Esophagus squamous epithelium (tissue), 5 donors: ENCODE data around the gene SDF4. TPM values are rescaled to one million over a fixed set of nuclear protein-coding genes. Genes with fewer than 3 reads are reported as not detected.
A peak's percentile ranks its signal among the peaks of the same experiment; 100 is the strongest.
"Not testable (repeated sequence)": the region's sequence is repeated elsewhere in the genome, so short reads cannot be mapped to it uniquely, and the experiment has no call there.

ENCODE experiments used
- DNase-seq: peaks from one replicate; lab custom pipeline; 2025; lab: John Stamatoyannopoulos, UW
- H3K27ac ChIP-seq, 4 donors: fragments of 200-600 bp; sonication (generic); one replicate each; pipeline ENCODE4 v1.5.1; 2016 to 2019; ENCODE audit warnings: mild to moderate bottlenecking in 1 of 4
- H3K27me3 ChIP-seq, 4 donors: fragments of 200-600 bp; sonication (generic); 1 replicate in 3 of 4; 2 replicates in 1 of 4; pipeline versions ENCODE4 v1.5.1 to v1.6.0; 2017 to 2021; ENCODE audit warnings: antibody characterized with exemption in 1 of 4
- H3K36me3 ChIP-seq, 3 donors: fragments of 200-600 bp; sonication (generic); one replicate each; pipeline ENCODE4 v1.5.1; 2016 to 2019
- H3K4me1 ChIP-seq, 3 donors: fragments of 200-600 bp; sonication (generic); one replicate each; pipeline ENCODE4 v1.5.1; 2017 to 2019
- H3K4me3 ChIP-seq, 4 donors: fragments of 200-600 bp; sonication (generic); 1 replicate in 3 of 4; 2 replicates in 1 of 4; pipeline ENCODE4 v1.5.1; 2016 to 2019; ENCODE audit warnings: mild to moderate bottlenecking in 2 of 4, moderate library complexity in 1 of 4
- H3K9me3 ChIP-seq, 3 donors: fragments of 200-600 bp; sonication (generic); one replicate each; pipeline ENCODE4 v1.5.1; 2016 to 2019
- CTCF ChIP-seq, 6 experiments: fragments of 450-650 bp in 4 of 6; fragments of 200-600 bp in 2 of 6; sonication (generic) in 2 of 6; IDR thresholded peaks; one replicate each; pipeline ENCODE4 v1.5.1; 2016 to 2019; ENCODE audit warnings: antibody characterized with exemption in 6 of 6, mild to moderate bottlenecking in 4 of 6, moderate library complexity in 4 of 6
- POLR2A ChIP-seq, 4 donors: fragments of 450-650 bp; IDR thresholded peaks; one replicate each; pipeline ENCODE4 v1.6.1; 2017; ENCODE audit warnings: antibody characterized with exemption in 4 of 4, mild to moderate bottlenecking in 4 of 4, moderate library complexity in 3 of 4
- WGBS, 2 donors: methylation state at CpG; one replicate each; pipeline ENCODE4 v1.1.5; 2018; 5-methylcytosine and 5-hydroxymethylcytosine counted together
- intact Hi-C: fragments of 100-400 bp; cut with DNase I; formaldehyde crosslinking; loops from one replicate; pipeline ENCODE4 v1.15.0; 2022
- total RNA-seq, 4 donors: library from RNA; depleted of rRNA; stranded (reverse); fragments of >200 nt; gene quantifications; one replicate each; pipeline ENCODE4 v1.1.0, GENCODE V29; 2016
- donor health status: DM: yes; HTN: yes; CAD: no.

The SDF4 gene
- total RNA-seq, 4 donors from 2014 or later = 65.0 to 75.4 (median 67.6) TPM

GRCh38 chr1:1197188-1197500, 34.7 kb downstream of the SDF4 start:
- Histone ChIP-seq H3K36me3 (no peaks in the 10 kb centered on the region), H3K4me3 (no peak overlapping the region), H3K4me1 (peaks cover 5 to 16% (median 9%) of the 10 kb centered on the region in 3 donors), H3K27ac (no peak overlapping the region), H3K9me3 (peaks cover 0 to 7% (median 0%) of the 10 kb centered on the region in 3 donors), H3K27me3 (peaks cover 0 to 20% (median 2%) of the 10 kb centered on the region in 4 donors)
- TF ChIP-seq CTCF (IDR thresholded peaks at IDR 0.05) (no peak), POLR2A (IDR thresholded peaks at IDR 0.05) (no peak)
- WGBS, 2 donors = 67 to 73% methylated on average over 1 to 3 of the region's 8 CpGs
- intact Hi-C loops = no loop called here
- DNase-seq = no peak

- no peak overlapping the region for H3K27ac ChIP-seq
- H3K4me3 ChIP-seq = no peak overlapping the region
- H3K9me3 ChIP-seq = peaks cover 0 to 7% (median 0%) of the 10 kb centered on the region in 3 donors
- H3K27me3 ChIP-seq = peaks cover 0 to 20% (median 2%) of the 10 kb centered on the region in 4 donors
- WGBS, 2 donors = 69 to 92% methylated on average over 5 to 7 of the region's 13 CpGs
- TF ChIP-seq POLR2A (IDR thresholded peaks at IDR 0.05) = no peak
- TF ChIP-seq CTCF (IDR thresholded peaks at IDR 0.05) = no peak
- peaks cover 5 to 15% (median 9%) of the 10 kb centered on the region in 3 donors for H3K4me1 ChIP-seq
- DNase-seq = no peak
- intact Hi-C loops = no loop called here
- no peaks in the 10 kb centered on the region for H3K36me3 ChIP-seq
Observed at GRCh38 chr1:1196431-1197187, 35.2 kb downstream of the SDF4 start.

GRCh38 chr1:1195726-1196125, 36.1 kb downstream of the SDF4 start:
- intact Hi-C loops, DNase-seq, H3K4me3 ChIP-seq, H3K36me3 ChIP-seq, H3K9me3 ChIP-seq, H3K27ac ChIP-seq: not testable (repeated sequence)
- H3K27me3 ChIP-seq = peaks cover 0 to 11% (median 1%) of the 10 kb centered on the region in 4 donors
- peaks cover under 1 to 10% (median 2%) of the 10 kb centered on the region in 3 donors for H3K4me1 ChIP-seq
- WGBS, 2 donors = 92 to 98% methylated on average over 4 to 5 of the region's 6 CpGs

GRCh38 chr1:1194723-1195122, 37.1 kb downstream of the SDF4 start:
- Histone ChIP-seq H3K27me3 (peaks cover 0 to 3% (median 0%) of the 10 kb centered on the region in 4 donors), H3K9me3 (peaks cover 0 to 7% (median 0%) of the 10 kb centered on the region in 3 donors), H3K4me3 (no peak overlapping the region), H3K4me1 (peaks cover 0 to 4% (median 0%) of the 10 kb centered on the region in 3 donors), H3K36me3 (no peaks in the 10 kb centered on the region), H3K27ac (no peak overlapping the region)
- no peak for DNase-seq
- TF ChIP-seq CTCF (IDR thresholded peaks at IDR 0.05) (no peak), POLR2A (IDR thresholded peaks at IDR 0.05) (no peak)
- 92% methylated on average over 3 of the region's 3 CpGs for WGBS, 2 donors
- intact Hi-C loops = no loop called here

GRCh38 chr1:1191734-1192133, 40.1 kb downstream of the SDF4 start:
- no peak for TF ChIP-seq CTCF (IDR thresholded peaks at IDR 0.05)
- no peak for TF ChIP-seq POLR2A (IDR thresholded peaks at IDR 0.05)
- Histone ChIP-seq H3K4me1 (peaks cover 0 to 4% (median 0%) of the 10 kb centered on the region in 3 donors), H3K9me3 (peaks cover 0 to 7% (median 0%) of the 10 kb centered on the region in 3 donors), H3K27ac (peak overlapping the region in 2 of 4 donors; percentile 64 to 66), H3K4me3 (no peak overlapping the region), H3K27me3 (no peaks in the 10 kb centered on the region), H3K36me3 (no peaks in the 10 kb centered on the region)
- 54 to 66% methylated on average over 11 of the region's 11 CpGs for WGBS, 2 donors
- DNase-seq = no peak
- intact Hi-C loops = no loop called here
